HG02623 (cell line): ENCODE measurements around the gene MTIF3.
"Not testable (repeated sequence)": the region's sequence is repeated elsewhere in the genome, so short reads cannot be mapped to it uniquely, and the experiment has no call there.

Experiments used
- ATAC-seq: cut with Tn5 transposase; IDR thresholded peaks from one replicate; pipeline ENCODE4 v1.9.1; 2021; ENCODE audit warnings: moderate library complexity; ENCODE audit not compliant: unreplicated experiment

The MTIF3 gene

DNA sequence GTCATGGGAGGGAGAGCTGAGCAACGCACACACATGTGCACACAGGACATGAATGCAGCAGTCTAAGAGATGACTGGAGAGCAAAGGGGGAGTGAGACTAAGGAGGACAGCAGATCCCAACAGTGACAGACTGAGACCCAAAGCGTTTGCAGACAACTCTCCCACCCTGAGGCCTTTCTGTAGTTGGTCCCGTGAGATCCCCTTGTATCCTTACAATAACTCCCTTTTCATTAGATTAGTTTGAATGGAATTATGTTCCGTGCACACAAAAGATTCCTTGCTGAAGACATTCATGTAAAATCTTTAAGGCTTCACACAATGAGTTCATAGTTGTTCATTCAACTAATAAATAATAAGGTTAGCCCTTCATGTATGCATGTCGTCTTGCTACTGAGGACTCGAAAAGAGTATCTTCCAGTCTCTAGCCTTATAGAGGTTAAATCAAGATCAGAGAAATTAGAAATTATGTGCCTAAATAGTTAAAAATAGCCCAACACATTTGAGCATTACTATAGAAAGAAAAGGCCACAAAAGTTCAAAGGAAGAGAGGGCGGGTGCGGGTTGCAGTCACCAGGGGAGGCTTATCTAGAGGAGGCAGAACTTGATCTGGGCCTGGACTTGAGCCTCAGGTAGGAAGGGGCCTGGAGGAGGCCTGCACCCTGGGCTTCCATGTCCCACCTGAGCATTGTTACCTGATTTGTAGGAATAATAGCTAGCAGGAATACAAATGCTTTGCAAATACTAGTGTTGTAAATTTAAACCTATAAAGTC is 29.1 kb downstream of the MTIF3 start:
- no peak for ATAC-seq

DNA sequence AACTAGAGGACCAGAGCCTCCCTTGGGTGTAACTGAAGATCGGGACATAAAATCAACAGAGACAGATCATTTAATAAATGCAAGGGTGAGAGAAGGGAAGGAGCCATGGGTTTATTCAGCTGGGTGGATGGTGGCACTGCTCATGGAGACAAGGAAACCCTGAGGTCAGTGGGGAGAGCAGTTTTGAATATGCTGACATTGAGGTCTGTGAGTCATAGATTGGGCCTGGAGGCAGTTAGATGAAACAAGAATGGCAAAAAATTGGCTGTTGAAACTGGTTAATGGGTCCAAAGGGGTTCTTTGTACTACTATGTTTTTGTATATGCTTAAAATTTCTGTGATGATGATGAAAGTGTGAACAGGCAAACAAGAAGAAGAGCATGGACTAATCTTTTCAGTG is 31.0 kb downstream of the MTIF3 start:
- no peak for ATAC-seq

DNA sequence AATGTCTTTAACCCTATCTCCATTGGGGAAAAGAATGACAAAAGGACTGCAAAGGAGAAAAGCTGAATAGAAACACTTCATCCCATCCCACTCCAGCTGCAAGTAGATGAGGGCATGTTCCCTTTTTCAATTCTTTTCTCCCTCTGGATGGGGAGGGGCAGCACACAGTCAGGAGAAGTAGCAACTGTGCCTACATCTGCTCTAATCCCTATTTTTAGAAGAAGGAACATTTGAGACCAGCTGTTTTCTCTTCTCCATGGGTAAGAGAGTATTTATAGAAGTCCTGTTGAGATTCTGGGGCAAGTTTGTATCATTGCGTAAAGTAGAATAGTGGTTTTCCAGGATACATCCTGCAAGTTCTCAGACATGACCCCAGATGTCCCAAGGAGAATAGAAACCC is 35.2 kb downstream of the MTIF3 start:
- no peak for ATAC-seq

DNA sequence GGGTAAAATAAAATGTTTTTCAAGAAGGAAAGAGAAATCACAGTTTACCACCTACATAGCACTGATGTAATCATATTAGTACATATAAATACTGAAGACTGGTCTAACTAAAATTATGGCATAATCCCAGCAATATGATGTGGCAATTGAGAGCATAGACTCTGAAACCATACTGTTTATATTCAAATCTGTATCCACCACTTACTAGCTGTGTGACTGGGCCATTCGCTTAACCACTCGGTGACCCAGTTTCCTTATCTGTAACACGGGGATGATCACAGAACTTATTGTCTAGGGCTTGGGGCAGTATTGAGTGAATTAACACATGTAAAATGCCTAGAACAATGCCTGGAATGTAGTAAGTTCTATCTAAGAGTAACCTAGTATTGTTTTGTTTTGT is 39.0 kb downstream of the MTIF3 start:
- no peak for ATAC-seq

DNA sequence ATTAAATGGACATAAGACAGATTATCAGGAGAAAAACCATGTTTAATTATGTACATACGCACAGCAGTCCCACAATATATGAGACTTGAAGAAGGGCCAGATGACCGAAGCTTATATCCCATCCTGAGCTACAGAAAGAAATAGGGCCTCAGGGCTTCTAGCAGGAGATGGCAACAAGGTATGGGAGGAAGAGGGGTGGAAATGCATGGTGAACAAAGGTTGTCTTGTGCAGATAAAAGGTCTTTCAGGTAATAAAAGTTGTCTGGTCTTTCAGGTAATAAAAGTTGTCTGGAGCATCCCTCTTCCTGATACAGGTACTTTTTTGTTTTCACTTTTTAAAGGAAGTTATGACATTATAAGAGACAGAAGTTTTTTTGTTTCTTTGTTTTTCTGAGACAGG is 41.4 kb downstream of the MTIF3 start:
- no peak for ATAC-seq

DNA sequence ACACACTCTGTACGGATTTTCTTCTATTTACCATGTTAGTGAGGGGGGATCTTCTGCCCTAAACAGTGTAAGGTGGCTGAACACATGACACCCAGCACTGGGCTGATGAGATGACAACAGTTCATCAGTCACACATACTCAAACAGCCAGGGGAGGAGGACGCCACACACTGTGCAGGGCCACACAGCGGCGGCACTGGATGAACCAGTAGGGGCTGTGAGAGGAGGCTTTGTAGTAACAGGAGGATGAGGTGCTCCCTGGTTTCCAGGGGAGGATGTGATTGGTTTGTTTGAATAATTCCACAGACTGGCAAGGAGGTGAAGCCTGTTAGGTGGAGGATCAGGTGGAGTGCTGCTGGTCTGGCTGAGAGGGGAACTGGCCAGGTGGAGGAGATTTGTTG is 42.3 kb downstream of the MTIF3 start:
- no peak for ATAC-seq

DNA sequence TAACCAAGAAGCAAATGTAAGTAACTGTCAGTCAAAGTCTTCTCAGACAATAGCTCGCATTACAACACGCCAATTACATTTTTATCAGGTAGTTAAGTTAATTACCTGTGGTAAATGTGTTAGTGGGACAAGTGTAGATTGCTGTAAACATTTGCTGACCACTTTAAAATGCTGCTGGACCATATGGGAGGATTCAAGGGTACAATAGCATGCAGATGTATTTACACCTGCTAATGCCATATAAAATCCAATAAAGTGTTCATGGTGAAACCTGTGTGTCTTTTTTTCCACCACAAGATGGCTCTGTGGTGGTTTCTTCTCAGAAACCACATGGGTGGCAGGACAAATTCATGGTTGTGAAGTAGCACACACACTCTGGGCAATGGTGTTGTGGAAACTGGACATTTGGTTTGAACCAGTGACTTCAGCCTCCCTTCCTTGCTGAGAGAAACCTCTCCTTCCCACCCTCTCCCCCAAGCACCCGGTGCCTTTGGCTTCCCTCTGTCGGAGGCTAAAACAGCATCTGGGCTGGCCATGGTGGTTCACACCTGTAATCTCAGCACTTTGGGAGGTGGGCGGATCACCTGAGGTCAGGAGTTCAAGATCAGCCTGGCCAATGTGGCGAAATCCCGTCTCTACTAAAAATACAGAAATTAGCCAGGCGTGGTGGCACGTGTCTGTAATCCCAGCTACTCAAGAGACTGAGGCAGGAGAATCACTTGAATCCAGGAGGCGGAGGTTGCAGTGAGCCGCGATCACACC is 44.0 kb downstream of the MTIF3 start:
- no peak for ATAC-seq

DNA sequence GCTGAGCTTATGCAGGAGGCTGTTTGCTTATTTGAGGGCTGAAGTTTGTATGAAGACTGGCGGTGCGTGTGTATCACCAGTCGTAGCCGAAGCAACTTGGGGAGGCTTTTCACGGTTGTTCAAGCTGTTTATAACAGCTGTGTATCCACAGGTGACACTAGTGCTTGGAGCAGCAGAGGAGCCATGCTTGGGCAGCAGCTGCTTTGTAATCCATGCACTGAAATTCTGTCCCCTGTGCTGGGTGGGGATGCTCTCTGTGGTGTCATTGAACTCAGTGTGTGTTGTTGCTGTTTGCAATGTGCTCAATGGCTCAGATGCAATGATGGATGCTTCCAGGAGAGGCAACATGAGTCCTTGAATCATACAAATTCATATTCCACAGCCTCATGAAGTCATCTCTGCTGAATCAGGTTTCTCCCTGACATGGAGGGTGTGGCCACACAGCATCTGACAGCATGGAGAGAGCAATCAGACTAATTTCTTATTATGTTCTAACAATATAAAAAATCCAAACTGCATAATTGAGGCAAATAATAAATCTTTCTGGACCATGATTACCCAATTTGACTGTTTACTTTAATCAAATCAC is 44.7 kb downstream of the MTIF3 start:
- no peak for ATAC-seq

DNA sequence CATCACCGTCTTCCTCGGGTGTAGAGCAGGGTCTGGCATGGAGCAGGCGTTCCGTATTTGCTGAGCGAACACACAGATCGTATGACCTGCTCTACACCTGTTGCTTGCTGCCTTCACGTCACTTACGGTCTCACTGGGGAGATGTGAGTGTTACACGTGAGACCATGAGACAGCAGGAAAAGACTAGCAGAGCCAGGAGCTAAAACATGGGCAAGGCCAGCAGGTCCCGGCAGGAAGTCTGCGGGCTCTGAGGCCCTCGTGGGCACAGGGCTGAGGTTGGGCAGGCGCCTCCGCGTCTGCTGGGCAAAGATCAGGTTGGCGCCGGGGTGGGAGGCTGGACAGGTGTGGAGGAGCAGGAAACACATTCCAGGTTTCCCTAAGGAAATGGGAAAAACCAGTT is 45.7 kb downstream of the MTIF3 start:
- no peak for ATAC-seq

DNA sequence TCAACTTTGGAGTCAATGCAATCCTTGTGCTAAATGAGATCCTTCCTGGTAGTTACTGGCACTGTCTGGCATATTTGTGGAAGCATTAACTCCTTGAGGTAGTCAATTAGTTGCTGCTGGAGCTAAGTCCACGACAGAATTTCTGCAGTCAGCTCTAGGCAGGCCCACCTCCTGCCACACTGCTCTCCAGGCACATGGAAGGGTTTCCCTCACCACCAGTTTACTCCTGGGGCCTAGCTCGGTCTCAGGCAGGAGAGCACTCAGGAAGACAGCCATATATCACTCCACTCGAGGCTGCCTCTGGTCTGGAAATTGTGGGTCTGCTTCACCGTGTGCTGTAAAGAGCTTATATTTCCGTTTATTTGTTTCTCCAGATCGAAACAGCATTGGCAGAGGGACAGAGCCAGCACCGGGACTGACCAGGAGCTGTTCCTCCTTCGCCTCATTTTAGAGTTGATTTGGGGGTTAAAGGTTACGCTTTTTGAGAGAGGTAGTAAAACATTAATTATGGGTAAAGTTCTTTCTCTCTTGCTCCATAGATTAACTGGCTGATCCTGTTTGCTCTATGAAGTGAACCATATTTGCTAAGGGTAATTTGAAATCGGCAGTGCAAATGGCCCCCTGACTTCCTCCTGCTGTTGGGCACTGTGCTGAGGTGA is 46.5 kb downstream of the MTIF3 start:
- no peak for ATAC-seq

DNA sequence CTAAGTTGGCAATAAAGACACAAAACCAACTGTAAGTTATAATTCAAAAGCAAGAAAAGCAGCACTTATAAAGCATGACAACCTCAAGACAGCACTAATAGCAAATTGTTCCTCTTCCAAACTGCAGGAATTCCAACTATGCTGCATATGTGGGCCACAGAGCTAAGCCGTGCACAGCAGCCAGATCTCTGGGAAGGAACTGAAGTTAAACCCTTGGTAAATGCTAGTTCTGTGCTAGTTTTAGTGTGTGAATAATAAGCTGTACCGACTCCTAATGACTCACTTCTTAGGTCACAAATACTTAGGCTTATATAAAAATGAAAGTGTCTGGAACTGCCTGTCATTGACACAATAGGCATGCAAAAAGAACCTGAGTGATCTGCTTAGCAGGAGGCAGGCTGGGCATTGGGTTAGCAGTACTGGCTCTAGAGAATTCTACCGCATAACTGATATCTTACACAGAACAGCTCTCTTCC is 47.1 kb downstream of the MTIF3 start:
- no peak for ATAC-seq

DNA sequence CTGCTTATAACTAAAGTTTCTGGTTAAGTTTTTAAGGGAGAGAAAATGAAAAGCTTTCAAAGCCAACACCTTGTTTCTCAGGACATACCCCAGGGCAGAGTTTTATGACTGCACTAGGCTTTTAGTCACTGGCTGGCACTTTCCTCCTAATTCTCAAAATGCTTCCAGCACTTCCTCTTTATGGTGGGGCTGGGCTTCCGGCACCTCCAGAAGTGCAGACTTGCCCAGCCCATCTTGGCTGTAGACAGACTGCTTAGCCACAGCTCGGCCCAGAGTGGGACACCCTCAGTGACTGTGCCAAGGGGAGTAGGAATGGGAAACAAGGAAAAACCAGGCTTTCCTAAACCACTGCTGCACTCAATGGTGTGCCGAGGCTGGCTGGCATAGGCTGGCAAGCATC is 49.2 kb downstream of the MTIF3 start:
- no peak for ATAC-seq

DNA sequence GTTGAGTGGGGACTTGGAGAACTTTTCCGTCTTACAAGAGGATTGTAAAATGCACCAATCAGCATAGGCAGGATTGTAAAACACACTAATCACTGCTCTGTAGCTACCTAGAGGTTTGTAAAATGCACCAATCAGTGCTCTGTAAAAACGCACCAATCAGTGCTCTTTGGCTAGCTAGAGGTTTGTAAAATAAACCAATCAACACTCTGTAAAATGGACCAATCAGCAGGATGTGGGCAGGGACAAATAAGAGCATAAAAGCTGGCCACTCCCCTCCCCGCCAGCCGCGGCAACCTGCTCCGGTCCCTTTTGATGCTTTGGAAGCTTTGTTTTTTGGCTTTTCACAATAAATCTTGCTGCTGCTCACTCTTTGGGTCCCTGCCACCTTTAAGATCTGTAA is 50.0 kb downstream of the MTIF3 start:
- not testable (repeated sequence) for ATAC-seq

DNA sequence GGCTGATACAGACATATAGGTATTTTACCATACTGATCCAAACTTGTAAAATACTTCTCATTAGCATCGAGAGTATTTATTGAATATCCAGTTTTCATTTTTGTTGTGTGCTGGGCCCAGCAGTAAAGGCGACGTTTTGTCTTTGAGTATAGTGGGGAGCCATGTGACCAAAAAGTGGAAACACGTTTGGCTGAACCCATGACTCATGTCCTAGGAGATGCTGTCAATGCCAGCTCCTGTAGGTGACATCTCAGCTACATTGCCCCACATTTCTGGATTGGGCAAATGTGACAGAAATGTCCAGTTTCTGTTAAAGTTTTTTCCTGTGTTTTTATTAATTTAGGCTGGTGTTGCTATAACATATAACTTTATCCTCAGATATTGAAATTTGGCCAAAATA is 52.0 kb downstream of the MTIF3 start:
- no peak for ATAC-seq

DNA sequence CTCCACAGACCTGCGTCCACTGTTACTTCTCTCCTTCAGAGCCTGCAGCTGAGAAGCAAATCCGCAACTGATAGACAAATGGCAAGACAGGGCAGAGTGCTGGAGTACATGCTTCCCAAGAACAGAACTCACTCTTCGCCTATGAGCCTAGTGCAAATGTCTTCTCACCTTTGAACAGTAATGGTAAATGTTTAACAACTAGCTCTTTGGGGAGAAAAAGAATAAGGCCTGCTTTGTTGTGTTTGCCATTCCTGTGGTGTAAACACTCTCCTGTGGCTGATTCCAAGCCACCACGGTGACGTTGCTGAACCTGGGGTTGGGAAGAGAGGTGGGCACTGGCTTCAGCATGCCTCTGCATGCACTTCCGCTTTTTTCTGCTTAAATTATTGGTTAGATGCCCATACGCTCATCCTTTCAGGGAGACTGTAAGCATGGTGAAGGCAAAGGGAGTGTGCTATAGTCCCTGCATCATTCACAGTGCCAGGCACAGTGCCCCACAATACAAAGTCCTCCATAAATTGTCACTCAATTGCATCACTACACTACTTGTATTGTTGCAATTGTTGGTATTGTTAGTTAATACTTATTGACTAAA is 54.0 kb downstream of the MTIF3 start:
- ATAC-seq: no peak

DNA sequence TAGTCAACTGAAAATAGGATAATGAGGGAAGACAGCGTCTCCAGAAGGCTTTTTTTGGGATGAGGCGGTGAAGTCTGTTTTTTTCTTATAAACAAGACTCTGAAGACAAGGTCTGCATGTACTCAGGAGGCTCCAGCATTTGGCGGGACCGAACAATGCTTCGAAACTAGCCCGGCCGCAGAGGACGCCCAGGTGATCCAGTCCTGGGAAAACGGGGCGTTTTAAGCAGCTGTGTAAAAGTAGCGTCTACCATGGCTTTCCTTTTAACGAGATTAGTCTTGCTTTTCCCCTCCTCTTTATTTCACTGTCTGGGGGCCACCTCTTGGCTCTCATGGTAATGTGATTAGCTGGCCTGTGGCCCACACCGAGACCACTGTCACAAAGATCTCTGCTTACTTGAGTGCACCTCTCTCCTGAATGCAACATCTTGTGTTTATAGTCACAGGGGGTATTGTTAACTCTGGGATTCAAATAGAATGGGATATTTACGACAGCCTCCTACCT is 55.3 kb downstream of the MTIF3 start:
- no peak for ATAC-seq

DNA sequence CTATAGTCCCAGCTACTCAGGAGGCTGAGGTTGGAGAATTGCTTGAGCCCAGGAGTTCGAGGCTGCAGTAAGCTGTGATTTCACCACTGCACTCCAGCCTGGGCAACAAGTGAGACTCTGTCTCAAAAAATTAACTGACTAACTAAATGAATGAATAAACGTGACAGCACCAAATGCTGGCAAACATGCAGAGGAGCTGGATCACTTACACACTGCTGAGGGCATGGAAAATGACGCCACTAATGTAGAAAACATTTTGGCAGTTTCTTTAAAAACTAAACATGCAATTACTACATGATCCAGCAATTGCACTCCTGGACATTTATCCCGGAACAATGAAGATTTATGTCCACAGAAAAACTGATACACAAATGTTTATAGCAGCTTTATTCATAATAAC is 57.3 kb downstream of the MTIF3 start:
- no peak for ATAC-seq

DNA sequence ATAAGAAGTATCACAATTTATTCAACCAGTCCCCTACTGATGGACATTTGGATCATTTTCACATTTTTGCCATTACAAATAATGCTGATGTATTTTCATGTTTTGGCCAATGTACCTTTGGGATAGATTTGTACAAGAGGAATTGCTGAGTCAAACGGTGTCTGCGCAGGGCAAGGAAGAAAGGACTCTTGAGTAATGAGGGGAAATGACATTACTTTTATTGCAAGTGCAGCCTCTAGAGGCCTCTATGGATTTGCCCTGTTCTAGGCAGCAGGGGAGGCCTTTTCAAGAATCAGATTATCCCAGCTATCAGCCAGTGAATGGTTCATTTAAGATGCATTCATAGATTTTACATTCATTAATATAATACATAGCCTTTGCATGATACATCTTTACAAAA is 58.9 kb downstream of the MTIF3 start:
- no peak for ATAC-seq

DNA sequence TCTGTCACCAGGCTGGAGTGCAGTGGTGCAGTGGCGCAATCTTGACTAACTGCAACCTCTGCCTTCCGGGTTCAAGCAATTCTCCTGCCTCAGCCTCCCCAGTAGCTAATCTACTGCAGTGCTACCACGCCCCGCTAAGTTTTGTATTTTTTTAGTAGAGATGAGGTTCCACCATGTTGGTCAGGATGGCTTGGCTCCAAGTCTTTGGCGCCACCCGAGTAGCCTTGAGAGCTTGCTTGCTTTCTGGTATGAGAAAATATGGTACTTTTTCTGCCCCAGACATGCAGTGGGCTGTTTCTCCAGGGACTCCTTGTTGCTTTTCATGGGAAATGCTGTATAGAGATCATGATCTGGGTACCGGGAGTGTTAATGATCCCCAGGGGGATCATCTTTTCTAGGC is 60.5 kb downstream of the MTIF3 start:
- no peak for ATAC-seq

DNA sequence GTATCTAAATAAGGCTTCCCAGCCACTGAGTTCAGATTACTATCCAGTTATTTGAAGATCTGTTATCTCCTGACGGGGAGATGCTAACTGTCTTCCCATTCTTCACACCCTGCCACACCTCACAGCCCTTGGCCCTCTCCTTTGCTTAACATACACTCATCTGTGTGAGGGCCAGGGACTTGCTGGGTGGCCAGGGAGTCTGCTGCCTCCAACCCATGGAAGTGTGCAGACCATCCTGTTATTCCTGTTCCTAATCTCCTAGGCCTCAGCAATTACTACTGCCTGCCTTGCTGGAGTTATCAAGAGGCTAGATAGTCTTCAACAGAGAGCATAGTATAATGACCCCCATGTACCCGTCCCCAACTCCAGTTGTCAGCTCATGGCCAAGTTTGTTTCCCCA is 62.1 kb downstream of the MTIF3 start:
- no peak for ATAC-seq
